ENCODE data around the gene GIT2. TPM values are rescaled to one million over a fixed set of nuclear protein-coding genes. Genes with fewer than 3 reads are reported as not detected.

Gene GIT2
- total RNA-seq, 1 donor from 2014 or later = 89.1 TPM

DNA sequence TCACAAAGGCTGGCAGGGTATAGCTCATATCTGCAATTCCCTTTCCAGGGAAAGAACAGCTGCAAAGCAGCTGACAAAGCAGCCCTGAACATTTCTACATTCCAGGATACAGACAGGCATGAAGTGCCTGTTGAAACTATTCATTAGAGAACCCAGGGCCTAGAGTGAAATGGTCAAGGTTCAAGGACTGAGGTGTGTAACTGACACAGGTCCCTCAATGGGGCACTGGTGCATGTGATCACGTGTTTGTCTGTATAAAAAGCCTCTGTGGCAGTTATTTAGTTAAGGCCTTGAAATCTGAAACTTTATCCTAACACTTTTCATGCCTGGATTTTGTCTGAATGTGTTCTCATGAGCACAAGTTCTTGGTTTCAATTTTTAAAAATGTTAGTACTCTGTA, 47.1 kb downstream of the GIT2 start:
- TF ChIP-seq, protein P1, sequence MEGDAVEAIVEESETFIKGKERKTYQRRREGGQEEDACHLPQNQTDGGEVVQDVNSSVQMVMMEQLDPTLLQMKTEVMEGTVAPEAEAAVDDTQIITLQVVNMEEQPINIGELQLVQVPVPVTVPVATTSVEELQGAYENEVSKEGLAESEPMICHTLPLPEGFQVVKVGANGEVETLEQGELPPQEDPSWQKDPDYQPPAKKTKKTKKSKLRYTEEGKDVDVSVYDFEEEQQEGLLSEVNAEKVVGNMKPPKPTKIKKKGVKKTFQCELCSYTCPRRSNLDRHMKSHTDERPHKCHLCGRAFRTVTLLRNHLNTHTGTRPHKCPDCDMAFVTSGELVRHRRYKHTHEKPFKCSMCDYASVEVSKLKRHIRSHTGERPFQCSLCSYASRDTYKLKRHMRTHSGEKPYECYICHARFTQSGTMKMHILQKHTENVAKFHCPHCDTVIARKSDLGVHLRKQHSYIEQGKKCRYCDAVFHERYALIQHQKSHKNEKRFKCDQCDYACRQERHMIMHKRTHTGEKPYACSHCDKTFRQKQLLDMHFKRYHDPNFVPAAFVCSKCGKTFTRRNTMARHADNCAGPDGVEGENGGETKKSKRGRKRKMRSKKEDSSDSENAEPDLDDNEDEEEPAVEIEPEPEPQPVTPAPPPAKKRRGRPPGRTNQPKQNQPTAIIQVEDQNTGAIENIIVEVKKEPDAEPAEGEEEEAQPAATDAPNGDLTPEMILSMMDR (IDR thresholded peaks at IDR 0.05; ENCODE audit: unreplicated experiment) = no peak
- Mint-ChIP-seq H3K27me3 (ENCODE audit: unreplicated experiment) (peaks cover 2% of the 10 kb centered on the region), H3K9me3 (ENCODE audit: unreplicated experiment) (no peaks in the 10 kb centered on the region), H3K36me3 (ENCODE audit: low read depth, unreplicated experiment) (peaks cover 37% of the 10 kb centered on the region), H3K4me3 (ENCODE audit: unreplicated experiment) (no peak overlapping the region), H3K4me1 (ENCODE audit: unreplicated experiment) (peaks cover 45% of the 10 kb centered on the region), H3K27ac (ENCODE audit: unreplicated experiment) (peak overlapping the region; percentile 13)
- no peak for DNase-seq (ENCODE audit: low spot score)

GRCh38 chr12:109948368-109948767, 47.8 kb downstream of the GIT2 start:
- Mint-ChIP-seq H3K27ac (ENCODE audit: unreplicated experiment) (peak overlapping the region; percentile 38), H3K4me1 (ENCODE audit: unreplicated experiment) (peaks cover 46% of the 10 kb centered on the region), H3K4me3 (ENCODE audit: unreplicated experiment) (peak overlapping the region; percentile 47)

DNA sequence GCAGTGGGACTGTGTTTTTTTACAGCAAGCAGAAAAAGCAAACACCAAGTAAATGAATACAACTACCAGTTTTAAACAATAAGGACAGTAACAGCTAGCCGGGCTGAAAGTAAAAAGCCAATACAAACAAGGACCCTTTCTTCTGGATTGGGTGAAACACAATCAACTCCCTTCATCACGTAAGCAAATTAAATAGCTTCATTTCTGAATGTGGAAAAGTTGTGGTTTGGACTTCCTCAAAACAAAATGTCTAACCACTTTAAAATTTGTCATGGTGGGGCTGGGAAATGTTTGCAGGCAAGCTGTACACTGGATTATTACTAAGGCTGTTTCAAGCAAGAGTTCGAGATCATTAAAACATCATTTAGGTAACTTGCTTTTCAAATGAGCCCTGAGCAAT, 48.6 kb downstream of the GIT2 start:
- Mint-ChIP-seq H3K36me3 (ENCODE audit: low read depth, unreplicated experiment) (peaks cover 32% of the 10 kb centered on the region), H3K4me3 (ENCODE audit: unreplicated experiment) (peak overlapping the region; percentile 10), H3K4me1 (ENCODE audit: unreplicated experiment) (peaks cover 46% of the 10 kb centered on the region), H3K27me3 (ENCODE audit: unreplicated experiment) (peaks cover 2% of the 10 kb centered on the region), H3K9me3 (ENCODE audit: unreplicated experiment) (no peaks in the 10 kb centered on the region), H3K27ac (ENCODE audit: unreplicated experiment) (peak overlapping the region; percentile 94)
- TF ChIP-seq, protein P1 (IDR thresholded peaks at IDR 0.05; ENCODE audit: unreplicated experiment) = no peak
- DNase-seq (ENCODE audit: low spot score) = no peak

More at GRCh38 chr12:109948368-109948767, 47.8 kb downstream of the GIT2 start:
- DNase-seq (ENCODE audit: low spot score) = no peak
- peaks cover 37% of the 10 kb centered on the region for H3K36me3 Mint-ChIP-seq (ENCODE audit: low read depth, unreplicated experiment)
- peaks cover 2% of the 10 kb centered on the region for H3K27me3 Mint-ChIP-seq (ENCODE audit: unreplicated experiment)
- TF ChIP-seq, protein P1 (IDR thresholded peaks at IDR 0.05; ENCODE audit: unreplicated experiment) = no peak
- no peaks in the 10 kb centered on the region for H3K9me3 Mint-ChIP-seq (ENCODE audit: unreplicated experiment)

DNA sequence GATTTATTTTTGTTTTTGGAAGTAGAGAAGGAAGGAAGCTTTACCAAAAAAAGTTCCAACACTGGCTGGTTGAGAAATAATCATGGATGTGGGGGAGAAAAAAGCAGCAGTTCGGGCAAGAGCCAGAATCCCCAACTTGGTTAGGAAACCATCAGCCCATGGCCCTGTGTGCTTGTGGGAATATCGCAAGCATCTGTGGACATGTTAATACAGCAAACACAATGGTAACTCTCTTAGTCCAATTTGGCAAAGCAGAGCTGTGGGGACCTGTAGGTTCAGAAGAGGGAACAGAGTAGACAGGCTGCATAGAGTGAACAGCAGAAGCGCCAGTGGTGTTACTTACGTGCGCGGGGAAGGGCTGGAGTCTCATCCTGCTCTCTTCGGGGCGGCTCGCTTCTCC, 49.3 kb downstream of the GIT2 start:
- Mint-ChIP-seq H3K4me1 (ENCODE audit: unreplicated experiment) (peaks cover 46% of the 10 kb centered on the region), H3K4me3 (ENCODE audit: unreplicated experiment) (peak overlapping the region; percentile 10), H3K9me3 (ENCODE audit: unreplicated experiment) (no peaks in the 10 kb centered on the region), H3K27ac (ENCODE audit: unreplicated experiment) (peak overlapping the region; percentile 94), H3K27me3 (ENCODE audit: unreplicated experiment) (peaks cover under 1% of the 10 kb centered on the region), H3K36me3 (ENCODE audit: low read depth, unreplicated experiment) (peaks cover 28% of the 10 kb centered on the region)
- TF ChIP-seq, protein P1 (IDR thresholded peaks at IDR 0.05; ENCODE audit: unreplicated experiment) = no peak
- DNase-seq (ENCODE audit: low spot score) = no peak

- DNase-seq (ENCODE audit: low spot score) = peak; percentile 62
- peak overlapping the region; percentile 10 for H3K4me3 Mint-ChIP-seq (ENCODE audit: unreplicated experiment)
- H3K27me3 Mint-ChIP-seq (ENCODE audit: unreplicated experiment) = no peaks in the 10 kb centered on the region
Measured at GRCh38 chr12:109946505-109946904, 49.7 kb downstream of the GIT2 start.

More at GRCh38 chr12:109946505-109946904, 49.7 kb downstream of the GIT2 start:
- peaks cover 23% of the 10 kb centered on the region for H3K36me3 Mint-ChIP-seq (ENCODE audit: low read depth, unreplicated experiment)
- peak overlapping the region; percentile 94 for H3K27ac Mint-ChIP-seq (ENCODE audit: unreplicated experiment)
- no peaks in the 10 kb centered on the region for H3K9me3 Mint-ChIP-seq (ENCODE audit: unreplicated experiment)
- TF ChIP-seq, protein P1 (IDR thresholded peaks at IDR 0.05; ENCODE audit: unreplicated experiment) = no peak
- peaks cover 44% of the 10 kb centered on the region for H3K4me1 Mint-ChIP-seq (ENCODE audit: unreplicated experiment)
